GM12872 (cell line): Measurements from ENCODE around the gene NTPCR.

Source experiments
- TF ChIP-seq, protein P1 (sequence below): IDR thresholded peaks from 3 replicates; pipeline ENCODE4 v1.5.1; 2011; ENCODE audit warnings: low read depth, mild to moderate bottlenecking, low read length, moderate library complexity; ENCODE audit not compliant: insufficient read depth

Gene NTPCR

GRCh38 chr1:232943679-232944252 lies 6.6 kb upstream of the NTPCR start:
- TF ChIP-seq, protein P1, sequence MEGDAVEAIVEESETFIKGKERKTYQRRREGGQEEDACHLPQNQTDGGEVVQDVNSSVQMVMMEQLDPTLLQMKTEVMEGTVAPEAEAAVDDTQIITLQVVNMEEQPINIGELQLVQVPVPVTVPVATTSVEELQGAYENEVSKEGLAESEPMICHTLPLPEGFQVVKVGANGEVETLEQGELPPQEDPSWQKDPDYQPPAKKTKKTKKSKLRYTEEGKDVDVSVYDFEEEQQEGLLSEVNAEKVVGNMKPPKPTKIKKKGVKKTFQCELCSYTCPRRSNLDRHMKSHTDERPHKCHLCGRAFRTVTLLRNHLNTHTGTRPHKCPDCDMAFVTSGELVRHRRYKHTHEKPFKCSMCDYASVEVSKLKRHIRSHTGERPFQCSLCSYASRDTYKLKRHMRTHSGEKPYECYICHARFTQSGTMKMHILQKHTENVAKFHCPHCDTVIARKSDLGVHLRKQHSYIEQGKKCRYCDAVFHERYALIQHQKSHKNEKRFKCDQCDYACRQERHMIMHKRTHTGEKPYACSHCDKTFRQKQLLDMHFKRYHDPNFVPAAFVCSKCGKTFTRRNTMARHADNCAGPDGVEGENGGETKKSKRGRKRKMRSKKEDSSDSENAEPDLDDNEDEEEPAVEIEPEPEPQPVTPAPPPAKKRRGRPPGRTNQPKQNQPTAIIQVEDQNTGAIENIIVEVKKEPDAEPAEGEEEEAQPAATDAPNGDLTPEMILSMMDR: no peak

DNA sequence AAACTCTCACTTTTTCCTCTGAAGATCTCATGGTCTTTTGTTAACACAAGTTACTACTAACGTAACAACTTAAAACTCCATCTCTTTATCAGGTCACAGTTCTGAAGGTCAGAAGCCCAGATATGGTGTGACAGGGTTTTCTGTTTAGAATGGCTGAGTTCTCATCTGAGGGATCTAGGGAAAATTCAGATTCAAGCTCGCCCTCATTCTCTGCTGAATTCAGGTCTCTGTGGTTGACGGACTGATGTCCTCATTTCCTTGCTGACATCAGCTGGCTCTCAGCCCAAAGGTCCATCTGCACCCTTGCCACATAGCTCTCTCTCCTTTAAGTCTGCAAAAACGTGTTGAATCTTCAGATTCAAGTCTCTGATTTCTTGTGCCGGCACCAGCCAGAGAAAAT lies 6.1 kb upstream of the NTPCR start:
- TF ChIP-seq, protein P1: no peak

DNA sequence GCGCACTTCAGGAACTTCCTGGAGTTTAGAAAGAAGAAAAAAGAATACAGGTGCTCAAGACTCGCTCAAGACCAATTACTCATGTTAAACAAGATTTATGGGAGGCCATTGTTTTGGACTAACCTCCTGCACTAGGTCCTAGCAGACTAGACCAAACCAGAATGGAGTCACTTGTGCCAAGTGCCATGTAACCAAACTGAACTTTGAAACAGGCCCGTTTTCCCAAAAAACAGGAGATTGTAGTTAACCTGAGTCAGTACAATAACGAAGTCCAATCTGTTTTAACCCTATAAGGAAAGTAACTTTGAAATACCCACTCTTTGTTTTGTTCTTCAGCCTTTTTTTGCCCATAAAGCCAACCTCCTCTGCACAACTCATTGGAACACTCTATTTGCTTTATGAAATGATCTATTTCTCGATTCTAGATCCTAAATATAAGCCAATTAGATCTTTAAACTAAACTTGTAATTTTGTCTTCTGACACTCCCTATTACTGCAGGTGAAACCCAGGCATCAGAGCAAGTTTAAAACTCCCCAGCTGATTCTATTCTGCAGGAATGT lies 695 bp upstream of the NTPCR start:
- TF ChIP-seq, protein P1: no peak

DNA sequence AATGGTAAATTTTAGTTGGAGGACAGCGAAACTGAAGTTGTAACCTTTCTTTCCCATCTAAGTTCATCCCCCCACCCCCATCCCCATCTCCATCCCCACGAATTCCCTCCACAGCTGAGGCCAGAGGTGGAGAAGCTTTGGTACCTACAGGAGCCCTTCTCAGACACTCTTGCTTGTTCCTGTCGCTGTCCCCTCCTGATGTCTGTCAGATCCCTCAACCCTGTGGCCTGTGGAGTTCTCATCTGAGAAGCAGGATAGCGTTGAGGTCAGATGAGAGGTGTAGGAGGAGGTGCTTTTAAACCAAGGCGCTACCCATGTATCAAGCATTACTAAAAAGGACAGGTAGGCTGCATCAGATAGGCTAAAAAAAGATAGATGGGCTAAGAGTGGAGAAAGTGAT lies 769 bp downstream of the NTPCR start:
- TF ChIP-seq, protein P1: no peak

DNA sequence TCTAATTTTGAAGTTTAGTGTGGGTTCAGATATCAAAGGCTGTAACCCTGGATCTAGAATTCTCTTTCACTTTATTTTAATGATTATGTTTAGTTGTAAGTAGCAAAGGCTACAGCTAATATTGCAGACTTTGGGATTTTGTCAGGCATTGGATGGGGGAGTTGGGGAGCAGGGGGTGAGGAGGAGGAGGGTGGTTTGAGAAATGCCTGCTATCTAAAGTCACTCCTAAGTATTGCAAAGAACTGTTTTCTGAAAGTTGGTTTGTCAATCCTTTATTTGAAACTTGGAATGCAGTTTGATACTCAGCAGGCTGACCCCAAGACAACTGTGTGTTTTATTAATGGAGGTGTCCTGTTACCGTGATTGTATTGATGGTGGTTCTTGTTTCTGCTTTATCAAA lies 1.2 kb downstream of the NTPCR start:
- TF ChIP-seq, protein P1: no peak

DNA sequence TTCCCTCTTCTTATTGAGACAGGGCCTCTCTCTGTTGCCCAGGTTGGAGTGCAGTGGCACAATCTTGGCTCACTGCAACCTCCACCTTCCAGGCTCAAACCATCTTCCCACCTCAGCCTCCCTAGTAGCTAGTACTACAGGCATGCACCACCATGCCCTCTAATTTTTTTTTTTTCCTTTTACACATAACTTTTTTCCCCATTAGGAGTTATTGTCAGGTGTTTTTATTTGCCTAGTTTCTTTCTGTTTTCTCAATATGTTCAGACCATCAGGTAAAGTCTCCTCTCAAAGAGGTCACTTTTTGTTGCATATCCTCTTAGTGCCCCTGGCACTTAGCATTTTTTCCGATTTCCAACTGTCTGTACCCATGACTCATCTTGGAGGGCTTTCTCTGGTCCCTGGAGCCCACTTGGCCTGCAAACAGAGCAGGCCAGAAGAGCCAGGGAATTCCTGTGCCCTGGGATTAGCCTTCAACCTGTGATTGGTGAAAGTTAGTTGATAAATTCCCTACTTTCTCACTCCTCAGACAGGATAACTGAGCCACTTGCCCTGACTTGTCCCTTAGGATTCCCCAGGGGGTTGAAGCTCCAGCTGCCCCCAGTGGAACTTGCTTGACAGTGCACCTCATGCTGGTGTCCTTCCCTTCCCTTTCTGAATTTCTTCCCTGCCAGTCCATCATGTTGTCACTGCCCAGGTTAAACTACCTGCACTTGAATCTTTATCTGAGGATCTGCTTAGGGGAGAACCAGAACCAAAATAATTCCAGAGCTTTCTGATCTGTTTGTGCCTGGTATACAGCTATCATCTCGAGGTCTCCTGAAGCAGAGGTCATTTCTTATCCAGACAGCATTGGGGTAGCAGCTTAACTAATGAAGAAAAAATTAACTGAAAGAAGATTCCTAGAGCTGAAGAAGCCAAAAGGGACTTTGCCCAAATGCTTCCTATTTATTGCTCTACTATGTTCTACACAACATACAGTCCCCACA lies 2.4 kb downstream of the NTPCR start:
- TF ChIP-seq, protein P1: peak; percentile 91

DNA sequence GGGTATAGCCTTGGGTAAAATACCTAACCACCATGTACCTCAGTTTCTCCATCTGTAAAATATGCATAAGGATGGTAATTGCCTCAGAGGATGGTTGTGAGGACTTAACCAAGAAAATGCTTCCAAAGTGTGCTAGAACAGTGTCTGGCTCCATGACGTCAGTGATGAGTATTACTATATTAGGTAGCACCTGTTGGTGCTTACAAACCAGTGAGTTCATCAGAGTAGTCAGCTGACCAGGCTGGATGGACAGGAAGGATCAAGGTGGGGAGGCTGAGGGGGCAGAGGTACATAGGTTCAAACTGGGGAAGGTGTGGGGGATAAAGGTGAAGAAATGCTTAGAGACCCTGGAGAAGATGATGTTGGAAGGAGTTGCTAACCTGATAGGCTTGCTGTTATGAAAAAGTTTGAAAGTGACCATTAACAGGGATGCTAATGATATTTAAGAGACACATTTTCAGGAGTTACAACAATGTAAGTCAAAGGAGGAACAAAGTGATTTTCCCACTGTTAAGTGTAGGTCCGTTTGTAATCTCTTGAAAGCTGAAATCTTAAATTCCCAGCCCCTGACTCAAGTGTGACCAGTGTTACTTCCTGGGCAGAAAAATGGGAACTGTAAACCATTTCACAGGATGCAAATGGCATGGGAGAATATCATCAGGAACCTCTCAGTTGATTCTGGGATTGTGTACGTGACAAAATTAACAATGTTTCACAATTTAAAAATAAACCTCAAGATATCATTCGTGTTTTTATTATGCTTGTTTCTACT lies 4.4 kb downstream of the NTPCR start:
- TF ChIP-seq, protein P1: no peak
